ENCODE measurements around the gene ALDH7A1.

DNA sequence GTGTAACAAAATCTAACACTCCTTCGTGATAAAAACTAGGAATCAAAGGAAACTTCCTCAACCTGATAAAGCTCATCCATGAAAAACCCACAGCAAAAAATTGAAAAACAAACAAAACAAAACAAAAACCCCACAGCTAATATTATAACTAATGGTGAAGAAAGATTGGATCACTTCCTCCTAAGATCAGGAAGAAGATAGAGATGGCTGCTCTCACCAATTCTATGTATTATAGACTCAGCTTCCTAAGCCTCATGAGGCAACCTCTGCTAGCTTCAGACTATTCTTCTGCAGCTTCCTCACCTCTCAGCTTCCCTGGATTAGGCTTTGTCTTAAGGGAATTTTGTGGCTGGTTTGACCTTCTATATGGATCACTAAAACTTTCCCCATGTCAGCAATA lies 45.8 kb upstream of the ALDH7A1 start:
- TF ChIP-seq, protein P1, sequence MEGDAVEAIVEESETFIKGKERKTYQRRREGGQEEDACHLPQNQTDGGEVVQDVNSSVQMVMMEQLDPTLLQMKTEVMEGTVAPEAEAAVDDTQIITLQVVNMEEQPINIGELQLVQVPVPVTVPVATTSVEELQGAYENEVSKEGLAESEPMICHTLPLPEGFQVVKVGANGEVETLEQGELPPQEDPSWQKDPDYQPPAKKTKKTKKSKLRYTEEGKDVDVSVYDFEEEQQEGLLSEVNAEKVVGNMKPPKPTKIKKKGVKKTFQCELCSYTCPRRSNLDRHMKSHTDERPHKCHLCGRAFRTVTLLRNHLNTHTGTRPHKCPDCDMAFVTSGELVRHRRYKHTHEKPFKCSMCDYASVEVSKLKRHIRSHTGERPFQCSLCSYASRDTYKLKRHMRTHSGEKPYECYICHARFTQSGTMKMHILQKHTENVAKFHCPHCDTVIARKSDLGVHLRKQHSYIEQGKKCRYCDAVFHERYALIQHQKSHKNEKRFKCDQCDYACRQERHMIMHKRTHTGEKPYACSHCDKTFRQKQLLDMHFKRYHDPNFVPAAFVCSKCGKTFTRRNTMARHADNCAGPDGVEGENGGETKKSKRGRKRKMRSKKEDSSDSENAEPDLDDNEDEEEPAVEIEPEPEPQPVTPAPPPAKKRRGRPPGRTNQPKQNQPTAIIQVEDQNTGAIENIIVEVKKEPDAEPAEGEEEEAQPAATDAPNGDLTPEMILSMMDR (conservative IDR thresholded peaks at IDR 0.05 in 1 of 2, IDR thresholded peaks at IDR 0.05 in 1 of 2; ENCODE audit: extremely low read depth in 1 of 2, insufficient read depth in 1 of 2, low read depth in 1 of 2, low read length in 2 of 2): no peak
- no peak for TF ChIP-seq EZH2 (IDR thresholded peaks at IDR 0.05; ENCODE audit: borderline replicate concordance, low read length)

All from mammary epithelial cell (primary cell).